ENCODE results near the gene TMEM116. TPM values are rescaled to one million over a fixed set of nuclear protein-coding genes. Genes with fewer than 3 reads are reported as not detected.

TMEM116 gene
- total RNA-seq: 6.6 and 8.8 TPM in 2 replicates

GRCh38 chr12:112012775-112013600 is at the start of gene TMEM116, which contains the start of gene ERP29:
Gene TMEM116, minus strand, starts transcription at chr12:112013165. Its CDS starts 7,895 bp downstream, at chr12:112005270.
Gene ERP29, plus strand, starts transcription at chr12:112013426. Its CDS starts 40 bp downstream, at chr12:112013466.

Other genes with a start within 250 kb of the TMEM116 start
- 38.6 and 113 TPM in 2 replicates for gene ALDH2, start 246.2 kb downstream of the TMEM116 start, total RNA-seq
- gene MAPKAPK5, start 170.9 kb downstream of the TMEM116 start, total RNA-seq: 18.9 and 19.6 TPM in 2 replicates
- 96.8 and 181 TPM in 2 replicates for gene ERP29, start 261 bp upstream of the TMEM116 start, total RNA-seq
- 7.1 and 11.5 TPM in 2 replicates for gene NAA25, start 95.6 kb upstream of the TMEM116 start, total RNA-seq
- gene TRAFD1, start 112.4 kb upstream of the TMEM116 start, total RNA-seq: 58.6 and 63.6 TPM in 2 replicates

Measured in bronchial smooth muscle cell (primary cell).